GM10248 (cell line): ENCODE data around the gene SYT9.
"Not testable (repeated sequence)": the region's sequence is repeated elsewhere in the genome, so short reads cannot be mapped to it uniquely, and the experiment has no call there.

ENCODE experiments used
- CTCF ChIA-PET: fragments of 300-600 bp; sonication (Branson Sonifier 250); formaldehyde crosslinking; extraction: SDS; loops from one replicate; lab custom pipeline; 2021; ENCODE audit warnings: antibody characterized with exemption; lab: Yijun Ruan, JAX
- POLR2A ChIA-PET: fragments of 350-650 bp; sonication (Branson Sonifier 250); formaldehyde crosslinking; extraction: SDS; loops from one replicate; lab custom pipeline; 2020; ENCODE audit warnings: antibody characterized with exemption; lab: Yijun Ruan, JAX
- DNase-seq: peaks from one replicate; pipeline ENCODE4 v3.0.0; 2012; ENCODE audit errors: extremely low spot score
- TF ChIP-seq, protein P1 (sequence below): IDR thresholded peaks from 2 replicates; pipeline ENCODE4 v1.5.1; 2012; ENCODE audit warnings: mild to moderate bottlenecking, low read depth; ENCODE audit errors: extremely low read depth, missing control alignments, control extremely low read depth

SYT9 gene

DNA sequence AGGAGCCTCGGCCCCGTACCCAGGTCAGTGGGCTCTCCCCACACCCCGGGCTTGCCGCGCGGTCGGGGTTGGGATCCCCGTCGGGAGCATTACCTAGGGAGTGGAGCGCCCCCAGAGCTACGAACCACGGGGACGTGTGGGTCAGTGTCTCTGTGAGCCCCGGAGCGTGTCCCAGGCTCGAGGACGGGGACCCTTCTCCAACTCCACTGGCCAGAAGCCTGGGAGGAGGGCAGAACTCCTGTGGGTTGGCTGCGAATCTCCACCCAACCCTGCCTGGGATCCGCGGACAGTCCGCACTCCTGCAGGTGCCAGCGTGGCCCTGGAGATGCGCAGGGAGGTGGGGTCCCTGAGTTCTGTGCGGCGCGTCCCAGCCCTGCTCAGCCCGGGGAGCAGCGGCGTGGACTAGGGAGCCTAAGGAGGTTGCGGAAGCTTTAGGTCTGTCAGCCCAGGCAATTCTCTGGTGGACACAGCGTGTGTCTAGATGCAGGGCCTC lies 262.4 kb downstream of the SYT9 start:
- TF ChIP-seq, protein P1, sequence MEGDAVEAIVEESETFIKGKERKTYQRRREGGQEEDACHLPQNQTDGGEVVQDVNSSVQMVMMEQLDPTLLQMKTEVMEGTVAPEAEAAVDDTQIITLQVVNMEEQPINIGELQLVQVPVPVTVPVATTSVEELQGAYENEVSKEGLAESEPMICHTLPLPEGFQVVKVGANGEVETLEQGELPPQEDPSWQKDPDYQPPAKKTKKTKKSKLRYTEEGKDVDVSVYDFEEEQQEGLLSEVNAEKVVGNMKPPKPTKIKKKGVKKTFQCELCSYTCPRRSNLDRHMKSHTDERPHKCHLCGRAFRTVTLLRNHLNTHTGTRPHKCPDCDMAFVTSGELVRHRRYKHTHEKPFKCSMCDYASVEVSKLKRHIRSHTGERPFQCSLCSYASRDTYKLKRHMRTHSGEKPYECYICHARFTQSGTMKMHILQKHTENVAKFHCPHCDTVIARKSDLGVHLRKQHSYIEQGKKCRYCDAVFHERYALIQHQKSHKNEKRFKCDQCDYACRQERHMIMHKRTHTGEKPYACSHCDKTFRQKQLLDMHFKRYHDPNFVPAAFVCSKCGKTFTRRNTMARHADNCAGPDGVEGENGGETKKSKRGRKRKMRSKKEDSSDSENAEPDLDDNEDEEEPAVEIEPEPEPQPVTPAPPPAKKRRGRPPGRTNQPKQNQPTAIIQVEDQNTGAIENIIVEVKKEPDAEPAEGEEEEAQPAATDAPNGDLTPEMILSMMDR = no peak
- CTCF ChIA-PET = interaction anchor here (0.6 to 6.5 kb wide), 16 partner anchors 9 to 151 kb away, joined by 3 to 55 read pairs (median 4); no protein-coding TSS in a partner anchor
- no peak for DNase-seq
- POLR2A ChIA-PET = no interaction called here

DNA sequence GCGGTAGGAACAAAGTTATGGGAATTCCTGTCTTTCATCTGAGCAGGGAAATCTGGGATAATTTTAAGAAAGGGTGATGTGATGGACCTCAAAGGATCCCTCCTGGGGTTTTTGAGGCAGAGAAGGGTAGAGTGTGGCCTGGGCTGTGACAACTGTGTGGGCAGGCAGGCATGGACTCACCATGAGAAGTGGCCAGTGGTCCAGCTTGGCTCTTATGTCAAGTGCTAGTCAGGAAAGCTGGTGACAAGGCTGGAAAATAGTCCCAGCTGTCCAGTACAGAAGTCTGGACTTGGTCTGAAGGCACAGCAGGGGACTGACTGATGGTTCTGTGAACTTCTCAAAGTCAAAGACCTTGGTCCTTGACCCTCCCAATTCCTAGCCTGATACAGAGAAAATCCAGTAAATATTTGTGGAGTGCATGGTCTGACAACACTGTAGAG lies 263.8 kb downstream of the SYT9 start:
- POLR2A ChIA-PET = no interaction called here
- DNase-seq = no peak
- CTCF ChIA-PET = interaction anchor here (0.9 to 6.5 kb wide), 7 partner anchors 9 to 703 kb away, joined by 3 to 36 read pairs (median 5); no protein-coding TSS in a partner anchor
- TF ChIP-seq, protein P1 = no peak

DNA sequence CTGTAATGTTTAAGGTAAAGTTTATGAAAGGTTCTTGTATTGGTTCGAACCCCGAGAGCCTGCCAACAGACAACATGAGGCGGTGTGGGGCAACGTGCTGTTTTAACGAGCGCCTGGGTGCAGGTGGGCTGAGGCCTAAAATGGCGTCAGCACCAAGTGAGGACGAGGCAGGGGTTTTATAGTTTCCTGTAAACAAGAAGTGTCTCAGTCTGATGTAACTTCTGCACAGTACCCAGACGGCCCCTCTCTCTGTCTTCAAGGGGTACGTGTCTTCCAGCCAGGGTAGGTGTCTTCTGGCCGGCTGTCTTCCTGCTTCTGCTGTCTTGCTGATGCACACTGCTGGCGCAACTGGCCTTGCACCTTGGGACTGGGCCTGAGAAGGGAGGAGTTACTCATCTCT lies 264.8 kb downstream of the SYT9 start:
- CTCF ChIA-PET = interaction anchor here (1.9 to 6.5 kb wide), 2 partner anchors 8 to 34 kb away, joined by 6 to 36 read pairs; no protein-coding TSS in a partner anchor
- POLR2A ChIA-PET = no interaction called here

DNA sequence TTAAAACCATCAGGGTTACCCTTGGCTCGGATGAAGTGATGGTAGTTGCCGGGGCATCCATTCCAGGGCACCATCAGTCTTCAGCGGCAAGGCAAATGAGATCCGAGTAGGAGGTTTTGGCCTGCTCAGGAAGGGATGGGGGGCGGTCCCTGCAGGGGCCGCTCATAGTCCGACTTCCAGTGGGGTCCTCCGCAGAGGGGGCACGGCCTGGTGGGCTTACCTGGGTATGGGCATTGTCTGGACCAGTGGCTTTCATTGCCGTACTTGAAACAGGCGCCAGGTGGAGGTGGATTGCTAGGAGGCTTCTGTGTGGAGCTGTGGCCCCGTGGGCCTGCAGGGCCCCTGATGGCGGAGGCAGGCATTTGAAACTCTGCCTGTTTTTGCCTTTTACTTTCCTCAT lies 266.0 kb downstream of the SYT9 start:
- POLR2A ChIA-PET, DNase-seq: not testable (repeated sequence)
- CTCF ChIA-PET = interaction anchor here (0.9 to 1.9 kb wide), 5 partner anchors 11 to 780 kb away, joined by 3 to 4 read pairs (median 3); no protein-coding TSS in a partner anchor

More for the DNA sequence above, 264.8 kb downstream of the SYT9 start:
- TF ChIP-seq, protein P1 = no peak
- no peak for DNase-seq
